ENCODE data around the gene TMCC1.
"Not testable (repeated sequence)": the region's sequence is repeated elsewhere in the genome, so short reads cannot be mapped to it uniquely, and the experiment has no call there.

Gene TMCC1

DNA sequence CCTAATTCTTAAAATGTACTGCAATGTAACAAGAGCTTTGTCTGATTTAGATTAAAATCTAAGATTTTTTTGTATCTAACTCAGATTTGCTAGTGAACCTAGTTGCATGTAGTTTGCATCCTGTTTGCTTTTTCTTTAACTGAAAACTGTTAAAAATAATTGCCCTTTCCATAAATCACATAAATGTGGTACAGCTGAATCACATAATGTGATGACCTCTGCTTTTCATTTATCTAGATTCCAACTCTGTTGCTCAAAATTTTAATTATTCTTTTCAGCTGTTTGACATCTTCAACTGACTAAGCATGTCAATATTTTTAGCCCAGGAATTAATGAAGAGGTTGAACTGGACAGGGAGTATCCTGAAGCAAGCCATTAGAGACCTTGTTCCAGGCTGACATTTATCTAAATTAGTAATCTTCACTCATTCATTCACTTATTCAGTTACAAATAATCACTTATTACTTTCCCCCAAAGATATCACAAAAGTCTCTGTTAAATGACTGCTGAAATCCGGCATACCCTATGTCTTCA lies 185.1 kb downstream of the TMCC1 start:
- FAIRE-seq, result no peak

DNA sequence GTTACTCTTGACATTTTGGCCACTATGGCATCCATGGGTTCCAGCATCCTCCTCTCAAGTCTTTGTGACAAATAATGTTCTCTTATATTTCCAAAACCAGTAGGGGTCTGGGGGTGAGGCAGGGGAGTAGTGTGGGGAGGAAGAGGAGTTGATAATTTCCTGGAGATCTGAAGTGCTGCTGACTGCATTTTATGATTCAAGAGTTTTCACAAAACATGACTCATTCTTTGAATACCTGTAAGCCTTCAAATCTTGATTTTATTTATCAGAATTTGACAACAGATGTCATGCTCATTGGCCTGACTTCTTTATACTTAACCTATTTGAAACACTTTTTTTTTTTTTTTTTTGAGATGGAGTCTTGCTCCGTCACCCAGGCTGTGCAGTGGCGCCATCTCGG lies 188.2 kb downstream of the TMCC1 start:
- FAIRE-seq, result no peak

GRCh38 chr3:129703913-129704312 lies 189.6 kb downstream of the TMCC1 start:
- no peak for FAIRE-seq

DNA sequence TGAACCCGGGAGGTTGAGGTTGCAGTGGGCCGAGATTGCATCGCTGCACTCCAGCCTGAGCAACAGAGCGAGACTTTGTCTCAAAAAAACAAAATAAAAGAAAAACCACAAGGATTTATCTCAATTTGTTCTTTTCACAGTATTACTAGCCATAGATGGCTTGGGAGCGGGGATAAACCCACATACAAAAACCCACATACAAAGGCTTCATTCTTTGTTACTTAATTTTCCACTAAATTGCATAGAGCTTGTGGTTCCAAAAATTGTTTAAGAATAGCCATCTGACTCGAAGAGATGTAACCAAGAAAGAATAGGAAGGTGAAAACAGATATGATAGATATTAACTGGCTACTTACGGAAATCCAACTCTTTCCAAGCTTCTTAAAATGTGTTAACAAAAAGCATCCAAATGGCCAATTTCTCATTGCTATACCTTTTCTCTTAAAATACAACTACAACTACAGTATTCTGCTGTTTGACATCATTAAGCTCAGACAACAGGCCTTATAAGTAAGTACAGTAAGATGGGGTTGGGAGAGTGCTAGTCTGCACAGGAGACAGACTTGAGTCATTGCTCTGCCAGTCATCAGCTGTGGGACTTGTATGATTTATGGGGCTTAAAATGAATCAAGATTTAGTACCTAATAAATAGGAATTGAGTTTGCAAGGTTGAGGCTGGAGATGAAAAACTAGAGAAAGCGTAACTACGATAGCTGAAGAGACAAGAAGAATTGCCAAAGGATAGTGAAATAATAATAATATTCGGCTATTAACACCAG lies 190.4 kb downstream of the TMCC1 start:
- no peak for FAIRE-seq

- FAIRE-seq, result no peak
Measured at GRCh38 chr3:129701161-129701560, 192.3 kb downstream of the TMCC1 start.

DNA sequence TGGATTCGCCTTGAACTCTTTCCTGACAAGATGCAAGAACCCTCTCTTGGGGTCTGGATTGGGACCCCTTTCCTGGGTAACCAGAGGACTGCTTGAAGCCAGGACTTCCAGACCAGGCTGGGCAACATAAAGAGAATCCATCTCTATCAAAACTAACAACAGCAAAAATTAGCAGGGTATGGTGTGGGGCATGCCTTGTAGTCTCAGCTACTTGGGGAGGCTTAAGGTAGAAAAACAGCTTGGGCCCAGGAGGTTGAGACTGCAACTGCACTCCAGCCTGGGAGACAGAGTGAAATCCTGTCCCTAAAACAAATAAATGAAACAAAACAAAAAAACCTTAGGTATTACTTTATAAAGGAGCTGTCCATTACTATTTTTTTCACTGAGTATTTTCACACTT lies 193.9 kb downstream of the TMCC1 start:
- FAIRE-seq, result no peak

DNA sequence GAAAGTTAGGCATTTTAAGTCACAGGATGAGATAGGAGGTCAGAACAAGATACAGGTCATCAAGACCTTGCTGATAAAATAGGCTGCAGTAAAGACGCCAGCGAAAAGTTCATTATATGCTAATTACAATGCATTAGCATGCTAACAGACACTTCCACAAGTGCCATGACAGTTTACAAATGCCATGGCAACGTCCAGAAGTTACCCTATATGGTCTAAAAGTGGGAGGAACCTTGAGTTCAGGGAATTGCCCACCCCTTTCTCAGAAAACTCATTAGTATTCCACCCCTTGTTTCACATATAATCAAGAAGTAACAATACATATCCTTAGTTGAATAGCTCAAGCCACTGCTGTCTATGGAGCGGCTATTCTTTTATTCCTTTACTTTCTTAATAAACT lies 194.3 kb downstream of the TMCC1 start:
- no peak for FAIRE-seq

DNA sequence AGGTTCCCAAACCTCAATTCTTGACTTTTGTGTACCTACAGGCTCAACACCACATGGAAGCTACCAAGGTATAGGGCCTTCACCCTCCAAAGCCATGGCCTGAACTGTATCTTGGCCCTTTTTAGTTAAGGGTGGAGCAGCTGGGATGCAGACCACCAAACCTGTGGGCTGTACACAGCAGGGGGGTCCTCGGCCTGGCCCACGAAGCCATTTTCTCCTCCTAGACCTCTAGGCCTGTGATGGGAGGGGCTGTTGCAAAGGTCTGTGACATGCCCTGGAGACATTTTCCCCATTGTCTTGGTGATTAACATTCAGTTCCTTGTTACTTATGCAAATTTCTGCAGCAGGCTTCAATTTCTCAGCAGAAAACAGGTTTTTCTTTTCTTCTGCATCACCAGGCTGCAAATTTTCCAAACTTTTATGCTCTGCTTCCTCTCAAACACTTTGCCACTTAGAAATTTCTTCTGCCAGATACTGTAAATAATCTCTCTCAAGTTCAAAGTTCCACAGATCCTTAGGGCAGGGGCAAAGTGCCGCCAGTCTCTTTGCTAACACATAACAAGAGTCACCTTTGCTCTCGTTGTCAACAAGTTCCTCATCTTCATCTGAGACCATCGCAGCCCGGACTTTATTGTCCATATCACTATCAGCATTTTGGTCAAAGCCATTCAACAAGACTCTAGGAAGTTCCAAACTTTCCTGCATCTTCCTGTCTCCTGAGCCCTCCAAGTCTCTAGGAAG lies 196.1 kb downstream of the TMCC1 start:
- no peak for FAIRE-seq

GRCh38 chr3:129696430-129696829 lies 197.1 kb downstream of the TMCC1 start:
- FAIRE-seq, result not testable (repeated sequence)

GRCh38 chr3:129695230-129695629 lies 198.3 kb downstream of the TMCC1 start:
- no peak for FAIRE-seq

DNA sequence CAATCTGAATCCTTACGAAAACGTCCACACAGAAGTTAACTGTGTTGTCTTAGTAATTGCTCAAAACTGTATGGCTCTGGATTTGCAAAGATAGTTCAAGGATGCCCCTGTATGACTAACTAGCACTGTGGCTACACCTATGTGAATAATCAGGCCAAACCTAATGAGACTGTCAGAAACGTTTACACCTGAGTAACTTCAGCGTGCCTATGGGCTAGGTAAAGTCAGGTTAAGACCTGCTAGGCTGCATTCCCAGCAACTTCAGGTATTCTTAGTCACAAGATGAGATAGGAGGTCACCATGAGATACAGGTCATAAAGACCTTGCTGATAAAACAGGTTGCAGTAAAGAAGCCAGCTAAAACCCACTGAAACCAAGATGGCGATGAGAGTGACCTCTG lies 199.3 kb downstream of the TMCC1 start:
- FAIRE-seq, result no peak

DNA sequence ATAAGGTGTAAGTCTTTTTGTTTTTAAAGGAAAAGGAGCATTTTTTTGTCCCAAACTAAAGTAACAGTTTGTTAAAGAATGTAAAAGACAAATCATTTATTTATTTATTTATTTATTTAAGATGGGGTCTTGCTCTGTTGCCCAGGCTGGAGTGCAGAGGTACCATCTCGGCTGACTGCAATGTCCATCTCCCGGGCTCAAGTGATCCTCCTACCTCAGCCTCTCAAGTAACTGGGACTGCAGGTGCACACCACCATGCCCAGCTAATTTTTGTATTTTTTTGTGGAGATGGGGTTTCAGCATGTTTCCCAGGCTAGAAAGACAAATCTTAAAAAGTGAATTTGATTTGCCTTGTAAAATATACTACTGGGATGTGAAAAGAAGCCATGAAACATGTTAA lies 200.8 kb downstream of the TMCC1 start:
- no peak for FAIRE-seq

DNA sequence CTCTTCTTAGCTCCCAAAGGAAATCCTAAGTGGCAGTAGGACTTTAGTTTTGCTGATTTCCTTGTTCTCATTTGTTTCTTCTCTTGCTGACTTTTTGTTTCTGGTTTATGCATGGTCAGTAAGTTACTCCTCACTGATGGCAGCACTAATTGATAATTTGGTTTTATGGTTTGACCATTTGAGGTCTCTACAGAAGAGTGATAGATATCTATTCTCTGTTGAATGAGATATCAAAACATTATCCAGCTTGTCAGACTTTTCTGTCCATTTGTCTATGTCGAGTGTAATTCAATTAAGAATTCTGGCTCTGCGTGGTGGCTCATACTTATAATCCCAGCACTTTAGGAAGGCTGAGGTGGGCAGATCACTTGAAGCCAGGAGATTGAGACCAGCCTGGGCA lies 202.5 kb downstream of the TMCC1 start:
- FAIRE-seq, result no peak

DNA sequence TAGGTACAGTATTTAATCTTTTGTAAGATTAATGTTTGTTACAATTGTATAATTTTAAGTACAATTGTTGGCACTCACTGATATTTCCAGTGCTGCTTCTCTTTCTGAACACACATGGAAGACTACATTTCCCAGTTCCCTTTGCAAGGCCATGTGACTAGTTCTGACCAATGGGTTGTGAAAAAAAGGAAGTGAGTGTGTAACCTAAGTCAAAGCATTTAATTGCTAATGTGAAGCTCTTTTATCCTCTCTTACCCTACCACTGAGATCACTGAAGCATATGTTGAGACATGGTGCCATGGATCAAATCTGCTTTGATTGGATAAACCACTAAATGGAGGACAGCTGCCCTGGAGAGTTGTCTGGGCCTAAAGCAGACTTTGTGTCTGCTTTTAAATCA lies 203.1 kb downstream of the TMCC1 start:
- no peak for FAIRE-seq

- FAIRE-seq, result no peak
Measured at GRCh38 chr3:129689036-129689435, 204.5 kb downstream of the TMCC1 start.

- no peak for FAIRE-seq
Measured at GRCh38 chr3:129688271-129688895, 205.1 kb downstream of the TMCC1 start.

DNA sequence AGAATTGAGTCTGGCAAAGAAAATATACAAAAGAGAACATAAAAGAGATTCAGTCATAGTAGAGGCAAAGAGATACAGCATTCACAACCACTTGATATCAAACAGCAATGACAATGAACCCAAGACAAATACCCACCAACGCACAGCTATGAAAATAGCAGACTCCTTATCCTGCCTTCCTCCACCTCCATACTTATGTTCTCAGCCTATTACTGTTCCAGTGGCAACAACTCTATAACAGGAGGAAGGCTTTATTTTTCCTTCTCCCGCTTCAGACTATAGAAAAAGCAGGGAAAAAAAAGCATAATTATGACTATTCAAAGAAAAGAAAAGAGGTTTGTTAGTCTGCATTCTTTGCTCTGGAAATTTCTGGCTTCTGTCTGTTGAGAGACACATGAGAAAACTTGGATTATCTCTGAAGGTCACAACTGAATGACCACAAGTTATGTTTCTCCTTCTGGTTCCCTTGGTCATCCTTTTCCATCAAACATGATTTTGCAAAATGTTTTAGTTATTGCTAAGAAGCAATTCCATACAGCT lies 205.9 kb downstream of the TMCC1 start:
- FAIRE-seq, result no peak

- FAIRE-seq, result no peak
Measured at GRCh38 chr3:129686941-129687340, 206.6 kb downstream of the TMCC1 start.

- FAIRE-seq, result no peak
Measured at GRCh38 chr3:129684270-129684669, 209.2 kb downstream of the TMCC1 start.

DNA sequence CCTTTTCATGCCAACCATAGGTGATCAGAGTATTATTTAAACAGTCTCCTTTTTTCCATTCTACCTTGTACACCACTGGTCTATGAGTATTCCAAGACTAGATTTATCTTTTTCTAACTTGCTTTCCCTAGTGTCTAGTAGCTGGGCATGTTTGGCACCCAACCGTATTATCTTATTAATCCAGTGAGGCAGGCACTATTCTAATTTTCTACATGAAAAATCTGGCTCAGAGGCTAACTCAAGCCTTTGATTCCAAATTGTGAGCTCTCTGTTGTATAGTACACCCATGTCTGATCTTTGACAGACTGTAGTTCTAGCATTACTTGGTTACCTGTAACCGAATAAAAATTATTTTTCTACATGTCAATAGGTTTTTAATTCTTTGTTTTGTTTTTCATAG lies 210.3 kb downstream of the TMCC1 start:
- no peak for FAIRE-seq

DNA sequence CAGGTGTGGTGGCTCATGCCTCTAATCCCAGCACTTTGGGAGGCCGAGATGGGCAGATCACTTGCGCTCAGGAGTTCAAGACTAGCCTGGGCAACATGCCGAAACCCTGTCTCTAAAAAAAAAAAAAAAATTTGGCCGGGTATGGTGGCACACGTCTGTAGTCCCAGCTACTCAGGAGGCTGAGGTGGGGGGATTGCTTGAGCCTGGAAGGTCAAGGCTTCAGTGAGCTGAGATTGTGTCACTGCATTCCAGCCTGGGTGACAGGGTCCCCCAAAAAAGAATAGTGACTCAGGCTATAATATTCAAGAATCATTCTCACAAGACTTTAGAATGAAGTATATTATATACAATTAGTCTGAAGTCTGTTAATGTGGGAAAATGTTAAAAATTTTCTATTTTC lies 216.5 kb downstream of the TMCC1 start:
- no peak for FAIRE-seq

- not testable (repeated sequence) for FAIRE-seq
Measured at GRCh38 chr3:129674798-129675123, 218.8 kb downstream of the TMCC1 start.

Data from colon (tissue), 2 donors.